GM15510 (cell line): ENCODE data around the gene RTN4.

Source experiments
- POLR2A ChIP-seq: IDR thresholded peaks from 3 replicates; pipeline ENCODE4 v1.6.1; 2011; ENCODE audit warnings: borderline replicate concordance; ENCODE audit not compliant: insufficient read length; ENCODE audit errors: extremely low read depth

Gene RTN4

GRCh38 chr2:54975598-54976492 is 74.4 kb downstream of the RTN4 start:
- TF ChIP-seq POLR2A = no peak

GRCh38 chr2:54975175-54975574 is 75.1 kb downstream of the RTN4 start:
- no peak for TF ChIP-seq POLR2A

- no peak for TF ChIP-seq POLR2A
These were observed 80.3 kb downstream of the RTN4 start for GRCh38 chr2:54969940-54970338.

GRCh38 chr2:54969295-54969939 is 80.8 kb downstream of the RTN4 start:
- TF ChIP-seq POLR2A = no peak

- TF ChIP-seq POLR2A = no peak
These were observed 81.6 kb downstream of the RTN4 start for GRCh38 chr2:54968561-54969218.

- TF ChIP-seq POLR2A = no peak
These were observed 82.4 kb downstream of the RTN4 start for GRCh38 chr2:54967759-54968365.

GRCh38 chr2:54967269-54967668 is 83.0 kb downstream of the RTN4 start:
- no peak for TF ChIP-seq POLR2A

- no peak for TF ChIP-seq POLR2A
These were observed 83.4 kb downstream of the RTN4 start for GRCh38 chr2:54966837-54967236.

DNA sequence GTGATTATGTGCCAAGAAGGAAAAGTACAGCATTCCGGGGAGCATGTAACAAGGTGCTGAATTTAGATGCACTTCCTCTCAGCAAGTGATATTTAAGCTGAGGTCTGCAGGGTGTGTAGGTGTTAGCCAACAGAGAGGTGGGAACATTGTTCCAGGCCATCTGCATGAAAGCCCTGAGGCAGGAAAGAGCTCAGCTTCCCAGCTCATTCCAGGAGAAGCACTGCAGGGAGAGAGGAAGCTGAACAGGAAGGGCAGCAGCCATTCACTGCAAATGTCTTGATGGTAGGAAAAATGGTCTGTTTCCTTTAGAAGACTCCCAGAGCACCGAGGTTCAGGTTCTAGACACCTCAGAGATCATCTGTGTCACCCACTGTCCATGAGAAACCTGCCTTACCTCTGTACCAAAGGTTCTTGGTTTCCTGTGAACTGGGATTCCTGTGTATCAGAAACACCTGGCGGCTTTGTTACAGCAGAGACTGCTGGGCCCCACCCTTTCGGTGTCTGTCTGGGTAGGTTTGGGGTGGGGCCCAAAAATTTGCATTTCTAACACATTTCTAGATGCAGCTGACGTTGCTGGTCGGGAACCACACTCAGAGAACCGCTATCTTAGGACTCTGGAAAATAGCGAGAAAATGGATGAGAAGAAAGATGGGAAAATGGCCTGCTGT is 84.0 kb downstream of the RTN4 start:
- no peak for TF ChIP-seq POLR2A

- no peak for TF ChIP-seq POLR2A
These were observed 84.8 kb downstream of the RTN4 start for GRCh38 chr2:54965425-54965824.

GRCh38 chr2:54964816-54965215 is 85.4 kb downstream of the RTN4 start:
- no peak for TF ChIP-seq POLR2A

GRCh38 chr2:54964271-54964670 is 86.0 kb downstream of the RTN4 start:
- no peak for TF ChIP-seq POLR2A

GRCh38 chr2:54963476-54963875 is 86.8 kb downstream of the RTN4 start:
- no peak for TF ChIP-seq POLR2A

GRCh38 chr2:54962935-54963440 is 87.3 kb downstream of the RTN4 start:
- TF ChIP-seq POLR2A = no peak

GRCh38 chr2:54962511-54962910 is 87.7 kb downstream of the RTN4 start:
- no peak for TF ChIP-seq POLR2A

DNA sequence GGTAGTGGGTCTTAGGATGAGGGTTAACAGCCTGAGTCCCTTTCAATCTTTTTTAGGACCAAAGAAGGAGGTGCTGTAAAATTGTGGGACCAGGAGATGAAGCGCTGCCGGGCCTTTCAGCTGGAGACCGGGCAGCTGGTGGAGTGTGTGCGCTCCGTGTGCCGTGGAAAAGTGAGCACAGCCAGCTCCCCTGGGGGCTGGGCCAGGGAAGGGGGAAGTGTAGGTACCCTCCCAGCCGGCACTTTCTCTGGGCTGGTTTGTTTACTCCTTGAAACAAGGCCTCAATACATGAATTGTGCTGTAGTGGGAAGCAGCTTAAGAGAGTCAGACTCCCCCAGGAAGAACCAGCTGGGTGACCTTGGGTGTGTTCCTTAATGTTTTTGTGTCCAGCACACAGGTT is 90.1 kb downstream of the RTN4 start:
- TF ChIP-seq POLR2A = no peak
